PC-9 (cell line): ENCODE data around the gene TMEFF1. TPM values are rescaled to one million over a fixed set of nuclear protein-coding genes. Genes with fewer than 3 reads are reported as not detected.
"Not testable (repeated sequence)": the region's sequence is repeated elsewhere in the genome, so short reads cannot be mapped to it uniquely, and the experiment has no call there.

Source experiments
- BruUV-seq: library from RNA; stranded (reverse); fragments of 400-500 nt; replicated peaks from 2 replicates; lab custom pipeline; 2021; lab: Mats Ljungman, UMichigan
- CTCF ChIA-PET: fragments of 300-600 bp; sonication (Branson Sonifier 250); formaldehyde crosslinking; loops from one replicate; lab custom pipeline; 2022; ENCODE audit warnings: antibody characterized with exemption; lab: Charles Lee
- POLR2A ChIA-PET: fragments of 300-600 bp; sonication (Branson Sonifier 250); formaldehyde crosslinking; loops from one replicate; lab custom pipeline; 2022; ENCODE audit warnings: antibody characterized with exemption; ENCODE audit not compliant: unreplicated experiment; lab: Charles Lee
- DNase-seq, 2 experiments: peaks; one replicate each; pipeline versions ENCODE4 v3.0.0 to v3.0.0-alpha.2; 2015 to 2022; ENCODE audit warnings: mixed read lengths in 1 of 2
- H2AFZ ChIP-seq: fragments of 200-600 bp; sonication (generic); 2 replicates; pipeline ENCODE4 v1.8.1; 2017; ENCODE audit warnings: antibody characterized with exemption
- H3F3A ChIP-seq: fragments of 200-600 bp; sonication (generic); 2 replicates; pipeline ENCODE4 v1.8.1; 2017; ENCODE audit warnings: antibody characterized with exemption, mild to moderate bottlenecking, low read depth; ENCODE audit not compliant: insufficient read depth
- H3K27ac ChIP-seq: fragments of 200-600 bp; sonication (generic); 2 replicates; pipeline ENCODE4 v1.6.1; 2016; ENCODE audit warnings: mixed run types
- H3K27me3 ChIP-seq: fragments of 200-600 bp; sonication (generic); 2 replicates; pipeline ENCODE4 v1.6.1; 2016; ENCODE audit warnings: low read depth, mixed run types; ENCODE audit not compliant: insufficient read depth
- H3K36me3 ChIP-seq: fragments of 200-600 bp; sonication (generic); 2 replicates; pipeline ENCODE4 v1.6.1; 2016; ENCODE audit warnings: low read depth, mixed run types
- H3K4me1 ChIP-seq: fragments of 200-600 bp; sonication (generic); replicated peaks from 2 replicates; pipeline ENCODE4 v1.6.1; 2016; ENCODE audit warnings: mixed run types; ENCODE audit not compliant: insufficient read depth
- H3K4me2 ChIP-seq: fragments of 200-600 bp; sonication (generic); 2 replicates; pipeline ENCODE4 v1.6.1; 2017; ENCODE audit warnings: mixed run types
- H3K4me3 ChIP-seq: fragments of 200-600 bp; sonication (generic); 2 replicates; pipeline ENCODE4 v1.6.1; 2016; ENCODE audit warnings: mixed run types
- H3K79me2 ChIP-seq: fragments of 200-600 bp; sonication (generic); 2 replicates; pipeline ENCODE4 v1.6.1; 2017; ENCODE audit warnings: low read depth, mixed run types
- H3K9me2 ChIP-seq: fragments of 200-600 bp; sonication (generic); 2 replicates; pipeline ENCODE4 v1.8.1; 2017; ENCODE audit warnings: mild to moderate bottlenecking; ENCODE audit not compliant: insufficient read depth
- H3K9me3 ChIP-seq: fragments of 200-600 bp; sonication (generic); 2 replicates; pipeline ENCODE4 v1.8.1; 2016; ENCODE audit warnings: low read depth; ENCODE audit not compliant: insufficient read depth
- H4K20me1 ChIP-seq: fragments of 200-600 bp; sonication (generic); 2 replicates; pipeline ENCODE4 v1.8.1; 2017; ENCODE audit not compliant: insufficient read depth
- EZH2 ChIP-seq: fragments of 200-600 bp; sonication (generic); IDR thresholded peaks from 2 replicates; pipeline ENCODE4 v1.8.0; 2017; ENCODE audit warnings: antibody characterized with exemption, low read depth
- intact Hi-C: fragments of 100-400 bp; cut with micrococcal nuclease; formaldehyde crosslinking; loops from one replicate; pipeline ENCODE4 v1.10.0; 2022; ENCODE audit not compliant: unreplicated experiment
- total RNA-seq: library from RNA; stranded (reverse); gene quantifications from 2 replicates; pipeline ENCODE4 v1.2.3, GENCODE V29; 2021
- TF ChIP-seq, protein P1 (sequence below): fragments of 200-600 bp; sonication (generic); conservative IDR thresholded peaks from 2 replicates; pipeline ENCODE4 v1.6.1; 2017; ENCODE audit warnings: mixed run types, antibody characterized with exemption, mild to moderate bottlenecking, moderate library complexity

The TMEFF1 gene
- total RNA-seq, 1 experiment from 2014 or later, result 1.1 TPM

DNA sequence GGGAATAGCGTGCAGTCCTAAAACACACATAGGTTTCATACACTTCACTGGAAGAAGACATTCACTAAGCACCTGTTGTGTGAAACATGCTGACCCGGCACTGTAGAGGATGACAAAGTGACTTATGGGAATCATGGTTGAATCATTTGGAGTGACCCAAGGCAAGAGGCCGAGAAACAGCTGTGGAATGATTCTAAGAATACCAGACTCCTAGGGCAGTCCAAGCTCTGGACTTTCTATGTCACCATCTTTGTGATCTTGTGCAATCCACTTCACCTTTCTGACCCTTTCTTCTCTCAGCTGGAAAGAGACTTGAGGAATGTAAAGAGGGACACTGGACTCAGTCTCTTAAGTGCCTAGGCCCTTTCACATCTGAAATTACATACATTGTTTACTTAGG lies 32.9 kb upstream of the TMEFF1 start:
- Histone ChIP-seq H4K20me1 (no peaks in the 10 kb centered on the region), H3K9me3 (no peaks in the 10 kb centered on the region), H3F3A (peaks cover 8% of the 10 kb centered on the region; the same call in 1 of the 2 replicates), H3K9me2 (no peaks in the 10 kb centered on the region), H3K4me3 (no peak overlapping the region), H3K4me2 (no peak overlapping the region), H3K79me2 (peaks cover 27% of the 10 kb centered on the region), H3K27me3 (no peaks in the 10 kb centered on the region), H3K36me3 (no peaks in the 10 kb centered on the region), H3K4me1 (no peaks in the 10 kb centered on the region), H3K27ac (no peak overlapping the region), H2AFZ (no peak overlapping the region)
- ChIA-PET CTCF (interaction anchor here (0.6 to 0.7 kb wide), 2 partner anchors 10 to 155 kb away, joined by 6 to 15 read pairs; no protein-coding TSS in a partner anchor), POLR2A (interaction anchor here (0.6 kb wide), 1 partner anchor 63 kb away, joined by 3 read pairs; no protein-coding TSS in a partner anchor)
- BruUV-seq, result no TSS peak
- no peak for DNase-seq
- intact Hi-C loops, result no loop called here
- TF ChIP-seq, protein P1, sequence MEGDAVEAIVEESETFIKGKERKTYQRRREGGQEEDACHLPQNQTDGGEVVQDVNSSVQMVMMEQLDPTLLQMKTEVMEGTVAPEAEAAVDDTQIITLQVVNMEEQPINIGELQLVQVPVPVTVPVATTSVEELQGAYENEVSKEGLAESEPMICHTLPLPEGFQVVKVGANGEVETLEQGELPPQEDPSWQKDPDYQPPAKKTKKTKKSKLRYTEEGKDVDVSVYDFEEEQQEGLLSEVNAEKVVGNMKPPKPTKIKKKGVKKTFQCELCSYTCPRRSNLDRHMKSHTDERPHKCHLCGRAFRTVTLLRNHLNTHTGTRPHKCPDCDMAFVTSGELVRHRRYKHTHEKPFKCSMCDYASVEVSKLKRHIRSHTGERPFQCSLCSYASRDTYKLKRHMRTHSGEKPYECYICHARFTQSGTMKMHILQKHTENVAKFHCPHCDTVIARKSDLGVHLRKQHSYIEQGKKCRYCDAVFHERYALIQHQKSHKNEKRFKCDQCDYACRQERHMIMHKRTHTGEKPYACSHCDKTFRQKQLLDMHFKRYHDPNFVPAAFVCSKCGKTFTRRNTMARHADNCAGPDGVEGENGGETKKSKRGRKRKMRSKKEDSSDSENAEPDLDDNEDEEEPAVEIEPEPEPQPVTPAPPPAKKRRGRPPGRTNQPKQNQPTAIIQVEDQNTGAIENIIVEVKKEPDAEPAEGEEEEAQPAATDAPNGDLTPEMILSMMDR, result no peak
- TF ChIP-seq EZH2, result no peak

DNA sequence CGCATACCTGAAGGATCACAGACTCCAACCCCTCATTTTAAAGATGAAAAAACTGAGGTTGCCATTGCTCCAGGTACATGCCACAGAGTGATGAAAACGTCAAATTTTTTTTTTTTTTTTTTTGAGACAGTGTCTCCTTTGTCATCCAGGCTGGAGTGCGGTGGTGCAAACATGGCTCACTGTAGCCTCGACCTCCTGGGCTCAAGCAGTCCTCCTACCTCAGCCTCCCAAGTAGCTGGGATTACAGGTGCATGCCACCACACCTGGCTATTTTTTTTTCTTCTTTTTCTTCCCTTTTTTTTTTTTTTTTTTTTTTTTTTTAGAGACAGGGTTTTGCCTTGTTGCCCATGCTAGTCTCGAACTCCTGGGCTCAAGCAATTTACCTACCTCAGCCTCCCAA lies 32.5 kb upstream of the TMEFF1 start:
- H3K4me2 ChIP-seq, H3F3A ChIP-seq, BruUV-seq, POLR2A ChIA-PET, H3K4me1 ChIP-seq, H3K4me3 ChIP-seq, H3K27ac ChIP-seq, DNase-seq, H3K9me2 ChIP-seq, H3K27me3 ChIP-seq, H3K9me3 ChIP-seq, intact Hi-C loops, H4K20me1 ChIP-seq, H2AFZ ChIP-seq, H3K36me3 ChIP-seq: not testable (repeated sequence)
- CTCF ChIA-PET, result interaction anchor here (0.6 to 0.7 kb wide), 2 partner anchors 11 to 154 kb away, joined by 6 to 15 read pairs; no protein-coding TSS in a partner anchor
- H3K79me2 ChIP-seq, result peaks cover 23% of the 10 kb centered on the region

DNA sequence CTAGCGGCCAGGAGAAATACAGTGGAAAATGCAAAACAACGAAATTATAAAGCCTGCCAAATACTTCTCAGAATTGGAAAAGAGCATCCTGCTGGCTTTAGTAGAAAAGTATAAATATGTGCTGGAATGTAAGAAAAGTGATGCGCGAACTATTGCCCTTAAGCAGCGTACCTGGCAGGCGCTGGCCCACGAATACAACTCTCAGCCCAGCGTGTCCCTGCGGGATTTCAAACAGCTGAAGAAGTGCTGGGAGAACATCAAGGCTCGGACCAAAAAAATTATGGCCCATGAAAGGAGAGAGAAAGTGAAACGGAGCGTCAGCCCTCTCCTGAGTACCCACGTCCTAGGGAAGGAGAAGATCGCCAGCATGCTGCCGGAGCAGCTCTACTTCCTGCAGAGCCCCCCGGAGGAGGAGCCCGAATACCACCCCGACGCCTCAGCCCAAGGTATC lies 31.0 kb upstream of the TMEFF1 start:
- TF ChIP-seq EZH2, result no peak
- TF ChIP-seq, protein P1, result no peak
- Histone ChIP-seq H4K20me1 (no peaks in the 10 kb centered on the region), H3K79me2 (peaks cover 19% of the 10 kb centered on the region), H3K9me3 (no peaks in the 10 kb centered on the region), H3F3A (peaks cover 5% of the 10 kb centered on the region; the same call in 1 of the 2 replicates), H3K27me3 (no peaks in the 10 kb centered on the region), H2AFZ (no peak overlapping the region), H3K4me2 (no peak overlapping the region), H3K36me3 (no peaks in the 10 kb centered on the region), H3K9me2 (no peaks in the 10 kb centered on the region), H3K27ac (no peak overlapping the region), H3K4me3 (no peak overlapping the region), H3K4me1 (no peaks in the 10 kb centered on the region)
- CTCF ChIA-PET, result no interaction called here
- DNase-seq, result no peak
- BruUV-seq, result no TSS peak
- POLR2A ChIA-PET, result no interaction called here
- intact Hi-C loops, result no loop called here
